Vagina (tissue), 2 donors: ENCODE results near the gene MATR3.

Source experiments
- POLR2A ChIP-seq, 2 donors: fragments of 450-650 bp; IDR thresholded peaks; one replicate each; pipeline ENCODE4 v1.6.1; 2017; ENCODE audit warnings: antibody characterized with exemption in 2 of 2, mild to moderate bottlenecking in 2 of 2, moderate library complexity in 2 of 2
- POLR2AphosphoS5 ChIP-seq, 2 donors: sonication (generic); formaldehyde crosslinking; IDR thresholded peaks; one replicate each; pipeline ENCODE4 v1.9.0; 2017; ENCODE audit warnings: antibody characterized with exemption in 2 of 2, mild to moderate bottlenecking in 2 of 2, low read depth in 1 of 2; ENCODE audit not compliant: insufficient read depth in 1 of 2

DNA sequence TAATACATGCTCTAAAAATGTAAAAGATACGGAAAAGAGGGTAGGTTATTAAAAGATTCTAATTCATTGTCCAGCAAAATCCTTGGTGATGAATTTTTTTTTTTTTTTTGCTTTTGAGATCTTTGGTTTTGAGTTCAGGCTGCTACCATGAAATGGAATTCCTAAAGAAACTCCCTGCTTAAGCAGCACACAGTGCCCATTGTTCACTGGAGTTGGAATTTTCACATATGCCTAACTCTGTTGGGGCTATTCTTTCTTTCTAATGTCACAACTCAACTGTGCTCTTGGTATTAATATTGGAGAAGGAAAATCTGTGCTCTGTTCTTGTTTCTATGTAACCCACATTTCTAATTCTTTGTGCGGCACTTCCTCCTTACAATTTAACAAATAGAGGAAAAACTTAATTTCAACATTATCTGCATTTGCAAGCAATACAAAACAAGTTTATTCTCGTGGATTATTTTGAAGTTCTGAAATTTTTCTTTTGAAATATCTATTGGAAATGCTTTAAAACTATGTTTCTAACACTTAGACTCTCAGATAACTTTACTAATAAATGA, 21.6 kb downstream of the MATR3 start:
- TF ChIP-seq POLR2A (IDR thresholded peaks at IDR 0.05) = no peak
- TF ChIP-seq POLR2AphosphoS5 (IDR thresholded peaks at IDR 0.05; ENCODE audit: insufficient read depth in 1 of 2, low read depth in 1 of 2) = no peak
